CD4-positive, alpha-beta memory T cell (primary cell): ENCODE data around the gene ANTXRL. TPM values are rescaled to one million over a fixed set of nuclear protein-coding genes. Genes with fewer than 3 reads are reported as not detected.

Experiments
- CTCF ChIA-PET: fragments of 350-600 bp; sonication (Branson Sonifier 250); formaldehyde crosslinking; loops from one replicate; lab custom pipeline; 2021; ENCODE audit warnings: inconsistent platforms; ENCODE audit not compliant: partially characterized antibody; lab: Charles Lee
- POLR2A ChIA-PET: fragments of 350-600 bp; sonication (Branson Sonifier 250); formaldehyde crosslinking; loops from one replicate; lab custom pipeline; 2021; ENCODE audit not compliant: partially characterized antibody; lab: Charles Lee
- DNase-seq, 5 donors: peaks; one replicate each; pipeline versions ENCODE4 v3.0.0 to v3.0.0-alpha.2; 2020 to 2022; ENCODE audit warnings: mixed read lengths in 1 of 5
- H3K27ac ChIP-seq: one replicate; pipeline ENCODE4 v1.7.0; 2013; ENCODE audit warnings: low read depth, low read length
- H3K27me3 ChIP-seq: 2 replicates; pipeline ENCODE4 v1.7.0; 2013; ENCODE audit warnings: mild to moderate bottlenecking, low read length, moderate library complexity; ENCODE audit not compliant: insufficient read depth
- H3K36me3 ChIP-seq: 2 replicates; pipeline ENCODE4 v1.7.0; 2013; ENCODE audit warnings: mild to moderate bottlenecking, low read length, moderate library complexity; ENCODE audit not compliant: insufficient read depth
- H3K4me1 ChIP-seq: 2 replicates; pipeline ENCODE4 v1.7.0; 2013; ENCODE audit warnings: mild to moderate bottlenecking, low read length, moderate library complexity; ENCODE audit not compliant: insufficient read depth
- H3K4me3 ChIP-seq, 2 donors: one replicate each; pipeline ENCODE4 v1.7.0; 2013; ENCODE audit warnings: low read length in 2 of 2, mild to moderate bottlenecking in 1 of 2
- H3K9me3 ChIP-seq, 2 donors: one replicate each; pipeline ENCODE4 v1.7.0; 2013; ENCODE audit warnings: low read length in 2 of 2, control low read depth in 1 of 2; ENCODE audit not compliant: control insufficient read depth in 1 of 2
- H3K27ac Mint-ChIP-seq, 7 donors: one replicate each; pipeline ENCODE4 v1.8.0; 2020 to 2021; ENCODE audit warnings: mixed read lengths in 7 of 7, mild to moderate bottlenecking in 6 of 7, inconsistent platforms in 3 of 7, moderate library complexity in 3 of 7
- H3K27me3 Mint-ChIP-seq, 2 donors: one replicate each; pipeline ENCODE4 v1.8.0; 2020 to 2021; ENCODE audit warnings: mixed read lengths in 2 of 2
- H3K36me3 Mint-ChIP-seq, 2 donors: one replicate each; pipeline ENCODE4 v1.8.0; 2020 to 2021; ENCODE audit warnings: mixed read lengths in 2 of 2, inconsistent platforms in 1 of 2, mild to moderate bottlenecking in 1 of 2
- H3K4me1 Mint-ChIP-seq, 4 donors: one replicate each; pipeline ENCODE4 v1.8.0; 2020 to 2021; ENCODE audit warnings: mixed read lengths in 4 of 4, mild to moderate bottlenecking in 1 of 4
- H3K4me3 Mint-ChIP-seq, 8 donors: one replicate each; pipeline ENCODE4 v1.8.0; 2020 to 2021; ENCODE audit warnings: mixed read lengths in 8 of 8, mild to moderate bottlenecking in 7 of 8, moderate library complexity in 6 of 8, inconsistent platforms in 3 of 8
- H3K9me3 Mint-ChIP-seq, 8 donors: one replicate each; pipeline ENCODE4 v1.8.0; 2020 to 2021; ENCODE audit warnings: mixed read lengths in 8 of 8, mild to moderate bottlenecking in 5 of 8, inconsistent platforms in 3 of 8, moderate library complexity in 1 of 8
- intact Hi-C: fragments of 100-400 bp; cut with micrococcal nuclease; formaldehyde crosslinking; loops from one replicate; pipeline ENCODE4 v1.15.1; 2023
- polyA plus RNA-seq, 2 donors: library from polyadenylated mRNA; unstranded; fragments of 300-500 nt; fragmentation: Illumina TruSeq; gene quantifications; one replicate each; pipeline ENCODE4 v1.2.3, GENCODE V29; 2021
- total RNA-seq, 2 experiments: library from RNA; stranded (reverse); gene quantifications; one replicate each; pipeline ENCODE4 v1.2.3, GENCODE V29; 2021

Gene ANTXRL
- total and polyA plus RNA-seq, 4 experiments from 2014 or later, result not detected

DNA sequence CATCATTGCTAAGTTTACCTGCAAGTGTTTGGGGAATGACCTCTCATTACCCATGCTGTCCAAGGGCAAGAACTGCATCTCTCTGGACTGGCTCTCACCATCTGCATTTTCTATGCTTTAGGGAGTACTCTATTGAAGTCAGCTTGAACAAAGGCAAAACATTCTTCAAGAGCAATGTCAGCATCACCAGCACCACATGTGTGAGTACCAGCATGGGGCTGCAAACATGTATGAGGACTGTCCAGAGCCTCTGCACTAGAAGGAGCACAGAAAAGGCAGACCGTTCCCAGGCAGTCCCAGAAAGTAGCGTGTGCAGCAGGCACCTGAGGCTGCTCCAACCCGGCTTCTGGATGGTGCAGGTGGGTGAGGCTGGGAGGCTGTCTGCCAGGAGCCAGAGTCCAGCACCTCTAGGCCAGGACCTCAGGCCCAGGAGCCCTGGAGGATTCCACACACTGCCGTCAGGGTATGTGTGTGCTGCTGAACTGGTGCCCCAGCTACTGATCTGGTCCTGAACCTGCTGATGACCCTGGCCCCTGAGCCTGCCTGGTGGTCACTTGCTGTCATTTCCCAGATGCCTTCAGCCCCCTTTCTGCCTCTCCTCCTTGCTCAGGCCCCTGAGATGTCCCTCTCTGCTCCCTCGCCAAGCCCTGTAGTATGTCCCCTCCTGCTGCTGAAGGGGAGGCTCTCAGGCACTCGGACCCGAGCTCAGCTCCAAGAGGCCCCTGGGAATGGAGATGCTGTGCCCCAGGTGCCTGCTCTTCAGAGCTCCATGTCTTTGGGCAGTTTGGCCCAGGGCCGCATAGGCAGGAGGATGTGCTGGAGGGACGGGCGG, 20.7 kb downstream of the ANTXRL start:
- H3K27ac Mint-ChIP-seq, result no peak overlapping the region
- ChIA-PET POLR2A (no interaction called here), CTCF (no interaction called here)
- H3K36me3 ChIP-seq, result no peaks in the 10 kb centered on the region
- no peak overlapping the region for H3K4me3 ChIP-seq
- no peak overlapping the region for H3K27ac ChIP-seq
- no peaks in the 10 kb centered on the region for H3K9me3 Mint-ChIP-seq
- H3K27me3 ChIP-seq, result no peaks in the 10 kb centered on the region
- peaks cover 0 to 2% of the 10 kb centered on the region in 2 donors for H3K27me3 Mint-ChIP-seq
- H3K4me1 Mint-ChIP-seq, result no peaks in the 10 kb centered on the region
- no peak overlapping the region for H3K4me3 Mint-ChIP-seq
- intact Hi-C loops, result no loop called here
- no peaks in the 10 kb centered on the region for H3K9me3 ChIP-seq
- DNase-seq, result no peak
- H3K36me3 Mint-ChIP-seq, result no peaks in the 10 kb centered on the region
- H3K4me1 ChIP-seq, result no peaks in the 10 kb centered on the region

DNA sequence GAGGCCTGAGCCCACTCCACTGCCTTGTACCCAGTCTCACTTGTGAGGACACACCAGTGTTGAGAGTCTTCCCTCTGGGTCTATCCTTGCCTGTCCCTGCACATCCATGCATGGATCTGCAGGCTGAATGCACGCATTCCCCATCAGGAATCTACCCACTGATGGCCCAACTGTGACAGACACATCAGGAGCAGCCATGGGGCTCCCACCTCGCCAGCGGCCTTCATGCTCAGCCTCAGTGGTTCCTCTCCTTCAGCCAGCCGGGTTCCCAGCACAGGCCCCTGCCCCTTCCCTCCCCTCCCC, 21.3 kb downstream of the ANTXRL start:
- no peaks in the 10 kb centered on the region for H3K4me1 ChIP-seq
- no peak for DNase-seq
- Mint-ChIP-seq H3K4me1 (no peaks in the 10 kb centered on the region), H3K4me3 (no peak overlapping the region), H3K36me3 (no peaks in the 10 kb centered on the region), H3K27me3 (peaks cover 0 to 2% of the 10 kb centered on the region in 2 donors), H3K9me3 (no peaks in the 10 kb centered on the region), H3K27ac (no peak overlapping the region)
- no peak overlapping the region for H3K4me3 ChIP-seq
- H3K27me3 ChIP-seq, result no peaks in the 10 kb centered on the region
- POLR2A ChIA-PET, result no interaction called here
- CTCF ChIA-PET, result no interaction called here
- intact Hi-C loops, result no loop called here
- H3K36me3 ChIP-seq, result no peaks in the 10 kb centered on the region
- H3K9me3 ChIP-seq, result no peaks in the 10 kb centered on the region
- no peak overlapping the region for H3K27ac ChIP-seq

DNA sequence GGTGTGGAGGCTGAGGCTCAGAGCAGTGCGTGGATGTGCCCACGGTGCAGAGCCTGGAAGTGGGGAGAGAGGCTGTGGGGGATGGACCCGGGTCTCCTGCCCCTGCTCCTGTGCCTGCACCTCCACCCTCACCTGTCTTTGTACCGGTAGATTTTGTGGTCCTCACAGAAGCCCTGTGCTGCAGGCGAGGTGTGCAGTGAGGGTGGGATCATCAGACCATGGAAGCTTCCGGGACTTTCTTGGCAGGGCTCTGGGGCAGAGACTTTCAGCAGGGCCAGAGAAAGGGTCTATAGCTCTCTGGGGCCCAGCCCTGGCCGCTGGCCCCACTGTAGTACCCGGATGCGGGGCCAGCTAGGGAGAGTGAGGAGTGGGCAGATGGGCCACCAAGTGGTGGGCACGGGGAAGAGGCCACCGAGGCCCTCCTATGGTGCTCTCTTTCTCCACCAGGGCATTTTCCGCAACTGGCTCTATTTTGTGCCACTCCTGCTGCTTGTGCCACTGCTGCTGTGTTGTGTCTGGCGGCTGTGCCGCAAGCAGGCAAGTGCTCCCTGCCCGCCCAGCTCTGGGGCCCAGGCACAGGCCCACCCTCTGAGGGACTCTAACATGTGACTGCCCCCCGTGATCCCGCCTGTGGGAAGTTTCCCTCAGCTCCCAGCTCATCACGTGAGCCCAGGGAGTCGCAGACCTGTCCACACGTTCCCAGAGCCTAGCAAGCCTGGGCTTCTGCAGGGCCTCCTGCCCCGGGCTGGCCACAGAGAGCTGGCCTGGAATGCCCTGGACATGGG, 22.1 kb downstream of the ANTXRL start:
- DNase-seq, result no peak
- CTCF ChIA-PET, result interaction anchor here (1.2 kb wide), 1 partner anchor 15 kb away, joined by 3 read pairs; no protein-coding TSS in a partner anchor

DNA sequence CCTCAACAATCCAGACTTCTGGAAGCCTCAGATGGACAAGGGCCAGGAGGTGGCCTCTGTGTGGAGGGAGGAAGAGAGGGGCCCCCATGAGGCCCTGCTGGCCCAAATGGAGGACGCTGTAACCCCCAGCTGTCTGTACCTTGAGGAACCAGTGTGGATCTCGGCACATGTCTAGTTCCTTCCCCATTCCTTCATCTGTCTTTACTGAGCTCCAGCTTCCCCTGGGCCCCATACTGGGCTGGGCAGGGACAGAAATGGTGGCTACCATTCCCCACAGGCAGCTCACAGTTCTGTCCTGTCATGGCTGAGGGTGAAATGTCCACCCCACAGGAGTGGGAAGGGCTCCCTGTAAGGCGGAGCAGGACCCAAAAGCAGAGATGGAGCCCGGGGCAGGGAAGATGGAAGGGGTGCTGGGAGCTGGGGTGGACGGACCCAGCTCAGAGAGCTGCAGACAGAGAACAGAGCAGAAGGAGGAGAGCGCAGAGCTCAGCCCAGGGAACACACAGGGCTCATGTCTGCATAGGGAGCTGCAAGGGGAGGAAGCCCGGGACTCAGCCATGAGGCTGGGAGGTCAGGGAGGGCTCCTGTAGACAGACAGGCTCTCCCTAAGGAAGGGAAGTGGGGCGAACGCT, 22.8 kb downstream of the ANTXRL start:
- intact Hi-C loops, result no loop called here

More for the DNA sequence above, 22.1 kb downstream of the ANTXRL start:
- H3K9me3 ChIP-seq, result no peaks in the 10 kb centered on the region
- H3K36me3 Mint-ChIP-seq, result no peaks in the 10 kb centered on the region
- intact Hi-C loops, result no loop called here
- no peaks in the 10 kb centered on the region for H3K27me3 ChIP-seq
- no peaks in the 10 kb centered on the region for H3K4me1 ChIP-seq
- H3K36me3 ChIP-seq, result no peaks in the 10 kb centered on the region
- H3K4me1 Mint-ChIP-seq, result no peaks in the 10 kb centered on the region
- H3K9me3 Mint-ChIP-seq, result no peaks in the 10 kb centered on the region
- H3K4me3 ChIP-seq, result no peak overlapping the region
- H3K4me3 Mint-ChIP-seq, result no peak overlapping the region
- POLR2A ChIA-PET, result no interaction called here
- no peak overlapping the region for H3K27ac ChIP-seq
- H3K27me3 Mint-ChIP-seq, result peaks cover 0 to 2% of the 10 kb centered on the region in 2 donors
- H3K27ac Mint-ChIP-seq, result no peak overlapping the region

DNA sequence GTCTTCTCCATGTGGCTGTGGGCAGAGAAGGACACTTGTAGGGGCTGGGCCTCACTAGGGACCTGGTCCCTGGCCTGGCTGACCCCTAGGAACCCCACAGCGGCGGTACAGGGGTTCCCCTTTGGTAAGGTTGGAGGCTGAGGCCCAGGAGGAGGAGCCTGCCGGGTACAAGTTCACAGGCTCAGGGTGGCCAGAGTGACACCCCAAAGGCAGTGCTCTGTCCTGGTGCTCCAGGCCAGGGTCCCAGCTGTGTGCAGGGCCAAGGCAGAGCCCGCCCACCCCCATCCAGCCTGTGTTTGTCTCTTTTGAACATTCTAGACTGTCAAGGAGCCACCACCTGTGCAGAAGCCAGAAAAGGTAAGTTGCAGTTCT, 23.3 kb downstream of the ANTXRL start:
- ChIA-PET CTCF (interaction anchor here (1.2 kb wide), 1 partner anchor 16 kb away, joined by 3 read pairs; no protein-coding TSS in a partner anchor), POLR2A (no interaction called here)
- no peak overlapping the region for H3K4me3 ChIP-seq
- no peaks in the 10 kb centered on the region for H3K27me3 ChIP-seq
- H3K36me3 Mint-ChIP-seq, result no peaks in the 10 kb centered on the region
- no peaks in the 10 kb centered on the region for H3K4me1 ChIP-seq
- peaks cover 0 to 2% of the 10 kb centered on the region in 2 donors for H3K27me3 Mint-ChIP-seq
- no peak overlapping the region for H3K27ac Mint-ChIP-seq
- no peaks in the 10 kb centered on the region for H3K9me3 ChIP-seq
- H3K36me3 ChIP-seq, result no peaks in the 10 kb centered on the region
- H3K27ac ChIP-seq, result no peak overlapping the region
- no peaks in the 10 kb centered on the region for H3K9me3 Mint-ChIP-seq
- no peak overlapping the region for H3K4me3 Mint-ChIP-seq
- no peak for DNase-seq
- intact Hi-C loops, result no loop called here
- no peaks in the 10 kb centered on the region for H3K4me1 Mint-ChIP-seq

More for the DNA sequence above, 22.8 kb downstream of the ANTXRL start:
- Mint-ChIP-seq H3K27me3 (peaks cover 0 to 2% of the 10 kb centered on the region in 2 donors), H3K9me3 (no peaks in the 10 kb centered on the region), H3K4me3 (no peak overlapping the region), H3K36me3 (no peaks in the 10 kb centered on the region), H3K27ac (no peak overlapping the region), H3K4me1 (no peaks in the 10 kb centered on the region)
- Histone ChIP-seq H3K27me3 (no peaks in the 10 kb centered on the region), H3K4me1 (no peaks in the 10 kb centered on the region), H3K36me3 (no peaks in the 10 kb centered on the region), H3K9me3 (no peaks in the 10 kb centered on the region), H3K27ac (no peak overlapping the region), H3K4me3 (no peak overlapping the region)
- CTCF ChIA-PET, result interaction anchor here (1.2 kb wide), 1 partner anchor 15 kb away, joined by 3 read pairs; no protein-coding TSS in a partner anchor
- POLR2A ChIA-PET, result no interaction called here
- no peak for DNase-seq

DNA sequence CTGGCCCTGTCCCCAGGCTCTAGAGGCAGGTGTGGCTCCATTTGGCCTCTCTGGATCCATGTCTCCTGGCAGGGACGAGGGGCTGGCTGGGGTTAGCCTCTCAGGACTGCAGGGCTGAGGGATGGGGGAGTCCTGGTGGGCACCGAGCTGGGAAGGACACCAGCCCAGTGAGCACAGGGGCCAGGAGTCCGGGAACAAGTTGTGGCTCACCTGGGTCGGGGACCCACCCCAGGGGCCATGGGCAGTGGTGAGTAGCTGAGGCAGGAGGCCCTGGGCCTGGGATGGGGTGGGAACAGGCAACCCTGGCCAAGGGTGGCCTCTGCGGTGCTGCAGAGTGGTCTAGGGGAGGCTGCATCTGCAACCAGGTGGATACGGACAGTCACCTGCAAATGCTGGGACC, 24.1 kb downstream of the ANTXRL start:
- Histone ChIP-seq H3K36me3 (no peaks in the 10 kb centered on the region), H3K4me3 (no peak overlapping the region), H3K27me3 (no peaks in the 10 kb centered on the region), H3K4me1 (no peaks in the 10 kb centered on the region), H3K27ac (no peak overlapping the region), H3K9me3 (no peaks in the 10 kb centered on the region)
- intact Hi-C loops, result no loop called here
- no peaks in the 10 kb centered on the region for H3K36me3 Mint-ChIP-seq
- peaks cover 0 to 2% of the 10 kb centered on the region in 2 donors for H3K27me3 Mint-ChIP-seq
- DNase-seq, result no peak
- H3K4me1 Mint-ChIP-seq, result no peaks in the 10 kb centered on the region
- no peaks in the 10 kb centered on the region for H3K9me3 Mint-ChIP-seq
- no peak overlapping the region for H3K4me3 Mint-ChIP-seq
- H3K27ac Mint-ChIP-seq, result no peak overlapping the region
- ChIA-PET POLR2A (no interaction called here), CTCF (no interaction called here)

DNA sequence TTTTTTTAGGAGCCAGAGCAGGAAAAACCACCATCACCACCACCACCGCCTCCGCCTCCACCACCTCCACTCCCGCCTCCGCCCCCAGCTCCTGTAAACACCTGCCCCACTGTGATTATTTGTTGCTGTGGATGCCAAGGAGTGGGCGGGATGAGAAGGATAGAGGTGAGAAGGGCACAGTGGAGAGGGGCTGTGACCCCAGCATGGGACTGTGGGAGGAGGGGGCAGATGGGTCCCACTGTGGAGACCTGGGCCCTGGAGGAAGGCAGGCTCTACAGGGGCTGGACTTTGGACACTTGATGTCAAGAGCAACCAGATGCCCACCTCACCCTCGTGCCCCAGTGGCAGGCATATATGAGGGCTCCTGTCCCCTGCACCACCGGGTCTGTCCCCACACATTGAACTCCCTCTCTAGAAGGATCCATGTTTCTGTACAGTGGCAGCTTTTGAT, 24.7 kb downstream of the ANTXRL start:
- no peak for DNase-seq
- Histone ChIP-seq H3K36me3 (no peaks in the 10 kb centered on the region), H3K4me1 (no peaks in the 10 kb centered on the region), H3K27me3 (no peaks in the 10 kb centered on the region), H3K27ac (no peak overlapping the region), H3K9me3 (no peaks in the 10 kb centered on the region), H3K4me3 (no peak overlapping the region)
- Mint-ChIP-seq H3K4me3 (no peak overlapping the region), H3K27ac (peak overlapping the region in 1 of 7 donors; percentile 27), H3K4me1 (no peaks in the 10 kb centered on the region), H3K27me3 (peaks cover 0 to 2% of the 10 kb centered on the region in 2 donors), H3K9me3 (no peaks in the 10 kb centered on the region), H3K36me3 (no peaks in the 10 kb centered on the region)
- ChIA-PET CTCF (no interaction called here), POLR2A (no interaction called here)
- intact Hi-C loops, result no loop called here
